ENCODE data around the gene DNAJC3. TPM values are rescaled to one million over a fixed set of nuclear protein-coding genes. Genes with fewer than 3 reads are reported as not detected.
A peak's percentile ranks its signal among the peaks of the same experiment; 100 is the strongest.

Gene DNAJC3
- total RNA-seq, 1 donor from 2014 or later: 30.0 TPM

DNA sequence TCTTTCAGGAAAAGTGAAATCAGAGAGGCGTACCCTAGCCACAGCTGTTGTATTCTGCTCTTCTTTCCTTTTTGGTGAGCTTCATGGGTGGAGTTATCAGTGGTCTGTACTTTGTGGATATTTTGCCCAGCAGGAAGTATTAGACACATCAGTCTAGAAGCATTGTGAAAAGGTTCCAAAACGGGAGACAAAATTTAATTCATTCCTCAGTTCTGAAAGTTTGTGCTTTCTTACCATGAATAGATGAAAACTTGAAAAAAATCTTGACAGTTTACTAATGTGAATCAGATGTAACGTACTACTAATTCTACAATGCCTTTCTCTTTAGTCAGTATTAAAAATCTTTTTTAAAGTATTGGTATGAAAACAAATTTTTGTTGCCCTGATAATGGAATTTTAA, 116.8 kb downstream of the DNAJC3 start:
- DNase-seq (ENCODE audit: missing footprints) (no peak), ATAC-seq (no peak)
- intact Hi-C loops (cut with DNase I): no loop called here

DNA sequence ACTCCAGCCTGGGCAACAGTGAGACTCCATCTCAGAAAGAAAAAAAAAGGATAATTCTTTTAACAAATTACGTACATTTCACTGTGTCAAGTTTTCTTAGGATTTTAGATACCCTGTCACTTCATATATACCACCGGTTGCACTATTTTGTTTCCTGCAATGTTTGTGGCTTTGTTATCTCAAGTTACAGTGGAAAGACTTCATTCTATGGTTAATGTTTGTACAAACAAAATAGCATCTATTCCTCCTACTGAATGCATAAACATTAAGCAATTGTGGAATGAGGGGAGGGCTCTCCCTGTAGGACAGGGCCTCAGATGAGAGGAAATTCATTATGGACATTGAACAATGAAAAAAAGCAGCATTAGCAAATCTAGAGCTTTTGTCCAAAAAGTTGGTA, 120.1 kb downstream of the DNAJC3 start:
- DNase-seq (ENCODE audit: missing footprints) (no peak), ATAC-seq (no peak)
- intact Hi-C loops (cut with DNase I): no loop called here

DNA sequence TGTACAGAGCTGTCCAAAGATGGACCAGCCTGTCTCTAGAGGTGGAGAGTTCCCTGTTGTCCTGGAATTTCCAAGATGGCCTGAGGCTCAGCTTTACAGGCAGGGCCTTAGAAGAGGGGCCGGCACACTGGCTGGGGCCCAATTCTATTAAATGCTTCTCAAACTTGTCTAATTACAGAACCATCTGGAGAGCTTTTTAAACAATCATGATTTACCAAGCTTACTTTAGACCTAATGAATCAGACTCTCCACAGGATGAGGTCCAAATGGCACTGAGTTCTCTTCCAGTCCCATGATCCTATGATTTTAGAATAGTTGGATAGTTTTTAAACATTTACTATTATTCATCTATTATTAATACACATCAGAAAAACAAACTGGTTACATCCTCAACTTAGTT, 123.5 kb downstream of the DNAJC3 start:
- DNase-seq (ENCODE audit: missing footprints): no peak
- ATAC-seq: no peak
- intact Hi-C loops (cut with DNase I): no loop called here

DNA sequence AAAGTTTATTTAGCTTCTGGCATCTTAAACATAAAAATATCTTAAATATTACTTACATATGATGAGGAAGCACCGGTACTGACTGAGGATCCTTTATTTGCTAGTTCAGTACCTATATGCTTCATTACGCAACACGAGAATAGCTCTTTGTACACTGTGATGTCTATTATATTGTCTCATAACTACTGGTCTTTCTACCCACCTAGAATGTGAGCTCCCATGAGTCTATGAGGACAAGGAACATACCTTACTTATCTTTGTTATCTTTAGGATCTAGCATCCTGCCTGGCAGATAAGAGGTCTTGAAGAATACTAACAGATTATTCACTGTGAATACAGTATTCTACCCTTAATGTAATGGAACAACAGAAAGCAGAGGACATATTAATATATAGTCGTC, 124.9 kb downstream of the DNAJC3 start:
- intact Hi-C loops (cut with DNase I): no loop called here
- DNase-seq (ENCODE audit: missing footprints) (no peak), ATAC-seq (no peak)

DNA sequence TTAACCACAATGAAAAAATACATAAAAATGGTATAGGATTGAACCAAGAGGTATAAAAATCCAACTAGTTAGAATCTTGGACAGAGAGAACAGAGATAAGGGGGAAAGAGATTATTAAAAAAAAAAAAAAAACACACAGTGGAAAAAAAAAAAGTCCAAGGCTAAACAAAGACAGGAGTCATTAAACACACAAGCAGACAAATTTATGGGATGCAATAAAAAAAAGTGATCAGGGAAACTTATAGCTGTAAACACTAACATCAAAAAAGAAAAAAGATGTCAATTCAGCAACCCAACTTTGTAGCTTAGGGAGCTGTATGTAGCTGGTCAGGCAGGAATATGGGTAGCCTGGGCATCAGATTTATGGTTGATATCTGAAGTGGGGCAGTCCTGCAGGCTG, 129.0 kb downstream of the DNAJC3 start:
- DNase-seq (ENCODE audit: missing footprints) (no peak), ATAC-seq (no peak)
- intact Hi-C loops (cut with DNase I): no loop called here

DNA sequence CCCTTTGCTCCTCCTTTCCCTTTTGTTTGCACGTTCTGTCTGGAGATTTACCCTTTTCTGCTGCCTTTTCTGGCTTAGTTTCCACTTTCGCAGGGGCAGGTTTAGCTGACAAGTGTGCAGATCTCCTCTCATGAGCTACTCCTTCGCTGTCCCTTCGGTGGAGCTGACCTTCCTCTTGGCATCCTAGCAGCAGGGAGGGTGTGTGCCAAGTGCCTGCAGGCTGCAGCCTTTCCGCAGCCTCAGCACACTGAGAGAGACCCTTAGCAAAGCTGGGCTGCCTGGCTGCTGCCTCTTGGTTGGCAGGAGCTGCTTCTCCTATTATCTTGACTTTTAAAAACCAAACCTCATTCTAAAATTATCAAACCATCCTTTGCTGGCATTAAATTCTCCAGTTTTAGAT, 132.5 kb downstream of the DNAJC3 start:
- peak; percentile 60 for DNase-seq (ENCODE audit: missing footprints)
- intact Hi-C loops (cut with DNase I): no loop called here

DNA sequence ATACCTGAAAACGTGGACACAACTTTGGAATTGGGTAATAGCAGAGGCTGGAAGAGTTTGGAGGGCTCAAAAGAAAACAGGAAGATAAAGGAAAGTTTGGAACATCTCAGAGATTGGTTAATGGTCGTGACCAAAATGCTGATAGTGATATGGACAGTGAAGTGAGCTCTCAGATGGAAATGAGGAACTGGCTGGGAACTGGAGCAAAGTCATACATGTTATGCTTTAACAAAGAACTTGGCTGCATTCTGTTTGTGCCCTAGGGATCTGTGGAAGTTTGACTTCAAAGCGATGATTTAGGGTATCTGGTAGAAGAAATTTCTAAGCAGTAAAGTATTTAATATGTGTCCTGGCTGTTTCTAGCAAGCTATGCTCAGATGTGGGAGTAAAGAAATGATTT, 136.2 kb downstream of the DNAJC3 start:
- DNase-seq (ENCODE audit: missing footprints): no peak
- no peak for ATAC-seq
- intact Hi-C loops (cut with DNase I): no loop called here

More for the DNA sequence above, 132.5 kb downstream of the DNAJC3 start:
- no peak for ATAC-seq

DNA sequence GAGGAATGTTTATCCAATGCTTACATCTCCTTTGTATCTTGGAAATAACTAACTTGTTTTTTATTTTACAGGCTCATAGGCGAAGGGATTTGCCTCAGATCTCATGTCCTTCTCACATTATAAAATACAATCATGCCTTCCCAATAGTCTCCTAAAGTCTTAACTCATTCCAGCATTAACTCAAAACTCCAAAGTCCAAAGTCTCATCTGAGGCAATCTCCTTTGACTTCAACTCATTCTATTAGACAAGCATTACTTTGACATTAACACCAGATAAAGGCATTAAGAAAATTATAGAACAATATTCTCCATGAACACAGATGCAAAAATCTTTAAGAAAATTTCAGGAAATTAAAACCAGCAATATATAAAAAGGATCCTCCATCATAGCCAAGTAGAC, 137.6 kb downstream of the DNAJC3 start:
- ATAC-seq: no peak
- intact Hi-C loops (cut with DNase I): no loop called here
- no peak for DNase-seq (ENCODE audit: missing footprints)

DNA sequence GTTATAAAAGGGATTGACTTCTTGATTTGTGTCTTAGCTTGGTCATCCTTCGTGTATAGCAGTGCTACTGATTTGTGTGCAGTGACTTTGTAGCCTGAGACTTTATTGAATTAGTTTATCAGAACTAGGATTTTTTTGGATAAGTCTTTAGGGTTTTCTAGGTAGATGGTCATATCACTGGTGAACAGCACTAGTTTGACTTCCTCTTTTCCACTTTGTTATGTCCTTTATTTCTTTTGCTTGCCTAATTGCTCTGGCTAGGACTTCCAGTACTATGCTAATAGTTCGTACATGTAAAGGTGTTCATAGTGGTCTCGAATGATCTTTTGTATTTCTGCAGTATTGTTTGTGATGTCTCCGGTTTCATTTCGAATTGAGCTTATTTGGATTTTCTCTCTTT, 145.4 kb downstream of the DNAJC3 start:
- intact Hi-C loops (cut with DNase I): no loop called here
- DNase-seq (ENCODE audit: missing footprints) (no peak), ATAC-seq (no peak)

DNA sequence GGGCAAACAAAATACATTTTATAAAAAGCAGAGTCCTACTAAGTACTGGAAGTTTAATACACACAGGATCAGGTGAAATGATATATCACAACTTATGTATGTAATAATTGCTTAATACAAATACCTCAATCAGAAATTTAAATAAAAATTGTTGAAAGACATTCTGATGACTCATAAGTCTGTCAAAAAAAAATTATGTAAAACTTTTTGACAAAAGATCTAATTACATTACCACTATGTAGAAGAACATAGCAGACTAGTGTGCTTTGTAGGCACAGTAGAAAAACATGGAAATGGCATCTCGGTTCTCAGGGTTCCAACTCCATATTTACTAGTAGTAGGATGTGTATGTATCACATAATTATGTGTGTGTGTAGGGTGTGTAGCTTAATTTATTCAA, 156.2 kb downstream of the DNAJC3 start:
- no peak for DNase-seq (ENCODE audit: missing footprints)
- no peak for ATAC-seq
- intact Hi-C loops (cut with DNase I): loop anchor here (5.0 kb wide), 1 partner anchor 646 kb away; no protein-coding TSS in a partner anchor

DNA sequence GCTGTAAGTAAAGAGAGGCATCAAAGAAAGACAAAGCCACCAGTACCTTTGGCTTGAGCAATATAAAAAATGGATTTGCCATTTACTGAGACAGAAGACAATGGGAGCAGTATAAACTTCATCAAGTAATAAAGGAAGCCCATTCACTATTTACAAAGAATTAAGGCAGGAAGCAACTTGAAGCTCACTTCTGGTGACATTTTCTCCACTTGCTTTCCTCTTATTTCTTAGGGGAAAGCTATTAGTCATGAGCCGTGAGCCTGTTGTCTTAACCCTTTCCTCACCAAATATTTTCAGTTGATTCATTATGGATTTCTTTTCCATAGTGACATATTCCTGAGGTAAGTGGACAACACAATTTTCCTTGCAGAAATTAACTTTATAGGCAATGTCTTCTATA, 156.8 kb downstream of the DNAJC3 start:
- intact Hi-C loops (cut with DNase I): loop anchor here (1.0 to 5.0 kb wide), 4 partner anchors 209 to 646 kb away; no protein-coding TSS in a partner anchor
- DNase-seq (ENCODE audit: missing footprints) (no peak), ATAC-seq (no peak)

DNA sequence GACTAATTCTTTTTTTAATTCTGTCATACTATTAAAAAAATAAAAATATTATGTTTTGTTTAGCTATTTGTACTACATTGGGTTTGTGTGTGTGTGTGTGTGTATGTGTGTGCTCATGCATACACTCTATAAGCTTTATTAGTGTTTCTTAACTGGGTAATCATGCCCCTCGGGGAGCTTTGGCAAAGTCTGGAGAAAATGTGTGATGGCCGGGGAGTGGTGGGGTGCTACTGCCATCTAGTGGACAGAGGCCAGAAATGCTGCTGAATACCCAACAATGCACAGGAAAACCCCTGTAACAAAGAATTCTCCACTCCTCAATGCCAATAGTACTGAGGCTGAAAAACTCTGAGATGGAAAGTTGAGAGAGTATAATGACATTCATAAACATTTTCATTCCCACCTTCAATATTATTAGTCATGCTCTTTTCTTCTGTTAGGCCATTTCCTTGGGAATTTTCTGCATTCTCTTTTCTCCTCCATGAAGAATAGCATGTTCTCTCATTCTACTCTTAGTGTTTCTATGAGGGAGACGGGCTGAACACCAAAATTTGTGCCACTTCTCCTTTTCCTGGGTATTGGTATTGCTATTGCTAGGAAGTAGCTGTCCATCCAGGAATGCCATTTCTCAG, 157.3 kb downstream of the DNAJC3 start:
- ATAC-seq: peak; percentile 65

DNA sequence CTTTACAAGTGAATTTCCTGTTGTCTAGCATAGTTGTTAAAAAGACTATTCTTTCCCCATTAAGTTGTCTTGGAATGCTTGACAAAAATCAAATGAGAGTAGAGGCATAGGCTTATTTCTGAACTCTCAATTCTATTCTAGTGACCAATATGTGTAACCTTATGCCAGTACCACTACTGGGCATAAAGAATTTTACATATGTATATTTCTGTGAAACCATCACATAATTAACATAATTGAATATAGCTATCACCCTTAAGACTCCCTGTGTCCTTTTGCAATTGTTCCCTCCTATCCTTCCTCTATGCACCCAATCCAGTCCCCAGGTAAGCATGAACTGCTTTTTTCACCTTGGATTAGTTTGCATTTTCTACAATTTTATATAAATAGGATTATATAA, 165.0 kb downstream of the DNAJC3 start:
- intact Hi-C loops (cut with DNase I): no loop called here
- ATAC-seq: no peak
- no peak for DNase-seq (ENCODE audit: missing footprints)

More for the DNA sequence above, 157.3 kb downstream of the DNAJC3 start:
- DNase-seq (ENCODE audit: missing footprints): peak; percentile 66
- intact Hi-C loops (cut with DNase I): loop anchor here (1.0 to 5.0 kb wide), 4 partner anchors 209 to 647 kb away; no protein-coding TSS in a partner anchor

DNA sequence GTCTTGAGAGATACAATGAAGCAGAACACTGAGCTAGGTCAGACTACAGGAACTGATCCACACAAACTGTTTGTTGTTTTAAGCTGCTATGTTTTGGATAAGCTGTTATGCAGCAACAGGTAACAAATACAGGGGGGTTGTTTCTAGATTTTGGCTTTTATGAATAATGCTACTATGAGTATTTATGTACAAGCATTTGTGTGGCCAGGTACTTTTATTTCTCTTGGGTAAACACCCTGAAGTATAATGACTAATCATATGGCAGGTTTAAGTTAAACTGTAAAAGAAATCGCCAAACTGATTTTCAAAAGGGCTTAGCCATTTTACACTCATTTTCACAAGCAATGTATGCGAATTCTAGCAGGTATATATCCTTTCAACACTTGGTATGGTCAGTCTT, 166.0 kb downstream of the DNAJC3 start:
- DNase-seq (ENCODE audit: missing footprints) (no peak), ATAC-seq (no peak)
- intact Hi-C loops (cut with DNase I): no loop called here

Other genes with a start within 250 kb of the DNAJC3 start
- gene CLDN10, start 124.4 kb upstream of the DNAJC3 start, total RNA-seq: 0.35 TPM
- 4.7 TPM for gene DZIP1, start 32.4 kb upstream of the DNAJC3 start, total RNA-seq

All from Right ventricle myocardium inferior (tissue), 1 donor.